H1 (cell line): ENCODE data around the gene HSPBP1. TPM values are rescaled to one million over a fixed set of nuclear protein-coding genes. Genes with fewer than 3 reads are reported as not detected.

ENCODE experiments used
- CTCF ChIA-PET: fragments of 300-600 bp; sonication (Branson Sonifier 250); formaldehyde crosslinking; loops from one replicate; lab custom pipeline; 2021; ENCODE audit not compliant: partially characterized antibody; lab: Charles Lee
- POLR2A ChIA-PET: fragments of 300-600 bp; sonication (Branson Sonifier 250); formaldehyde crosslinking; loops from one replicate; lab custom pipeline; 2021; ENCODE audit warnings: inconsistent platforms; ENCODE audit not compliant: partially characterized antibody; lab: Charles Lee
- DNase-seq, 2 experiments: peaks; one replicate each; pipeline versions ENCODE4 v3.0.0 to v3.0.0-alpha.2; 2010 to 2022; ENCODE audit warnings: low spot score in 2 of 2, low read depth in 1 of 2, mixed read lengths in 1 of 2
- FAIRE-seq: peaks from 2 replicates; lab custom pipeline; 2011; peaks lifted over from hg19 to GRCh38; lab: Jason Lieb, UNC
- H2AFZ ChIP-seq: 2 replicates; pipeline ENCODE4 v1.8.1; 2012; ENCODE audit warnings: low read length, inconsistent platforms
- H2AK5ac ChIP-seq: 2 replicates; pipeline ENCODE4 v1.6.1; 2013; ENCODE audit warnings: low read depth, low read length
- H2BK120ac ChIP-seq: replicated peaks from 2 replicates; pipeline ENCODE3; 2013; ENCODE audit warnings: low read depth, low read length, inconsistent platforms
- H2BK12ac ChIP-seq: 2 replicates; pipeline ENCODE4 v1.6.1; 2013; ENCODE audit warnings: low read depth, low read length
- H2BK15ac ChIP-seq: 2 replicates; pipeline ENCODE4 v1.6.1; 2013; ENCODE audit warnings: low read length
- H2BK20ac ChIP-seq: 2 replicates; pipeline ENCODE4 v1.6.1; 2013; ENCODE audit warnings: low read length
- H2BK5ac ChIP-seq: 2 replicates; pipeline ENCODE4 v1.6.1; 2013; ENCODE audit warnings: low read depth, low read length
- H3K14ac ChIP-seq: 2 replicates; pipeline ENCODE4 v1.6.1; 2013; ENCODE audit warnings: inconsistent platforms; ENCODE audit not compliant: insufficient read length
- H3K18ac ChIP-seq: 2 replicates; pipeline ENCODE4 v1.6.1; 2013; ENCODE audit warnings: low read length; ENCODE audit errors: extremely low read depth
- H3K23ac ChIP-seq: 2 replicates; pipeline ENCODE4 v1.6.1; 2013; ENCODE audit warnings: inconsistent platforms; ENCODE audit not compliant: insufficient read length
- H3K23me2 ChIP-seq: 2 replicates; pipeline ENCODE4 v1.6.1; 2013; ENCODE audit warnings: low read depth, low read length
- H3K27ac ChIP-seq: 2 replicates; pipeline ENCODE4 v1.6.1; 2011; ENCODE audit warnings: low read depth, low read length, inconsistent platforms
- H3K27me3 ChIP-seq, 4 experiments: replicated peaks in 1 of 4; 1 replicate in 1 of 4; 2 replicates in 3 of 4; pipeline versions ENCODE4 v1.6.1 to v1.8.1; 2011 to 2013; ENCODE audit warnings: low read length in 3 of 4, mild to moderate bottlenecking in 3 of 4, inconsistent platforms in 2 of 4, mixed read lengths in 2 of 4, moderate library complexity in 1 of 4; ENCODE audit not compliant: control insufficient read depth in 3 of 4, insufficient read depth in 3 of 4; ENCODE audit errors: extremely low read depth in 1 of 4
- H3K36me3 ChIP-seq, 4 experiments: 2 replicates each; pipeline versions ENCODE4 v1.6.1 to v1.8.1; 2011 to 2013; ENCODE audit warnings: mild to moderate bottlenecking in 4 of 4, low read length in 3 of 4, moderate library complexity in 2 of 4, control low read depth in 1 of 4, inconsistent platforms in 1 of 4; ENCODE audit not compliant: insufficient read depth in 4 of 4, control insufficient read depth in 2 of 4
- H3K4ac ChIP-seq: replicated peaks from 2 replicates; pipeline ENCODE3; 2013; ENCODE audit warnings: low read length, low read depth, mixed read lengths, inconsistent platforms; ENCODE audit not compliant: insufficient read length
- H3K4me1 ChIP-seq, 4 experiments: replicated peaks in 1 of 4; 1 replicate in 1 of 4; 2 replicates in 3 of 4; pipeline versions ENCODE4 v1.6.1 to v1.8.1; 2011 to 2013; ENCODE audit warnings: low read length in 3 of 4, inconsistent platforms in 2 of 4, mixed read lengths in 1 of 4; ENCODE audit not compliant: insufficient read depth in 4 of 4, control insufficient read depth in 3 of 4
- H3K4me2 ChIP-seq, 2 experiments: 2 replicates each; pipeline versions ENCODE4 v1.6.1 to v1.8.1; 2011 to 2013; ENCODE audit warnings: low read depth in 2 of 2, low read length in 2 of 2, control low read depth in 1 of 2, inconsistent platforms in 1 of 2, mild to moderate bottlenecking in 1 of 2; ENCODE audit not compliant: insufficient read depth in 1 of 2
- H3K4me3 ChIP-seq, 4 experiments: fragments of 200-600, 300-600 bp in 1 of 4; sonication (generic), shearing (Covaris generic), sonication (Bioruptor Twin) in 1 of 4; 2 replicates each; pipeline versions ENCODE4 v1.5.1 to v1.8.1; 2011 to 2016; ENCODE audit warnings: low read length in 4 of 4, low read depth in 3 of 4, control low read depth in 2 of 4, inconsistent platforms in 2 of 4, mild to moderate bottlenecking in 2 of 4, mixed read lengths in 1 of 4, moderate library complexity in 1 of 4; ENCODE audit not compliant: insufficient read depth in 2 of 4; ENCODE audit errors: extremely low read depth in 1 of 4
- H3K56ac ChIP-seq: replicated peaks from 2 replicates; pipeline ENCODE3; 2013; ENCODE audit warnings: low read depth, mild to moderate bottlenecking, mixed read lengths, low read length, inconsistent platforms; ENCODE audit not compliant: insufficient read length
- H3K79me1 ChIP-seq: 2 replicates; pipeline ENCODE4 v1.6.1; 2013; ENCODE audit warnings: low read depth, low read length, control low read depth
- H3K79me2 ChIP-seq, 2 experiments: 2 replicates each; pipeline versions ENCODE4 v1.6.1 to v1.8.1; 2012 to 2013; ENCODE audit warnings: low read length in 2 of 2, mild to moderate bottlenecking in 2 of 2, inconsistent platforms in 1 of 2; ENCODE audit not compliant: insufficient read depth in 2 of 2, control insufficient read depth in 1 of 2
- H3K9ac ChIP-seq, 4 experiments: replicated peaks in 1 of 4; 1 replicate in 1 of 4; 2 replicates in 3 of 4; pipeline versions ENCODE4 v1.6.1 to v1.8.1; 2011 to 2013; ENCODE audit warnings: low read depth in 3 of 4, low read length in 3 of 4, control low read depth in 2 of 4, mild to moderate bottlenecking in 2 of 4, moderate library complexity in 2 of 4, inconsistent platforms in 1 of 4; ENCODE audit errors: extremely low read depth in 1 of 4
- H3K9me3 ChIP-seq, 2 experiments: 2 replicates each; pipeline versions ENCODE4 v1.6.1 to v1.8.1; 2012 to 2013; ENCODE audit warnings: mild to moderate bottlenecking in 2 of 2, moderate library complexity in 2 of 2, control low read depth in 1 of 2, inconsistent platforms in 1 of 2, low read depth in 1 of 2, low read length in 1 of 2, mixed read lengths in 1 of 2; ENCODE audit not compliant: insufficient read depth in 2 of 2
- H4K20me1 ChIP-seq, 2 experiments: replicated peaks in 1 of 2; 2 replicates each; pipeline versions ENCODE3 to v1.8.1; 2011 to 2013; ENCODE audit warnings: inconsistent platforms in 2 of 2, low read length in 2 of 2, mild to moderate bottlenecking in 1 of 2; ENCODE audit not compliant: insufficient read depth in 2 of 2, control insufficient read depth in 1 of 2
- H4K5ac ChIP-seq: 2 replicates; pipeline ENCODE4 v1.6.1; 2013; ENCODE audit warnings: low read length, low read depth, mixed read lengths, inconsistent platforms; ENCODE audit not compliant: insufficient read length
- H4K8ac ChIP-seq: 2 replicates; pipeline ENCODE4 v1.8.0; 2013; ENCODE audit warnings: mild to moderate bottlenecking, moderate library complexity, low read length, inconsistent platforms; ENCODE audit not compliant: insufficient read depth; ENCODE audit errors: extremely low read depth
- H4K91ac ChIP-seq: replicated peaks from 2 replicates; pipeline ENCODE3; 2013; ENCODE audit warnings: low read length, mixed read lengths, inconsistent platforms; ENCODE audit not compliant: insufficient read length
- BACH1 ChIP-seq: IDR thresholded peaks from 2 replicates; pipeline ENCODE4 v1.6.1; 2012; ENCODE audit warnings: low read length, improper control_type of control experiment
- BCL11A ChIP-seq, 2 experiments: IDR thresholded peaks; one replicate each; pipeline ENCODE4 v1.6.1; 2011; ENCODE audit warnings: low read depth in 2 of 2, low read length in 2 of 2, mild to moderate bottlenecking in 2 of 2
- BRCA1 ChIP-seq: IDR thresholded peaks from 2 replicates; pipeline ENCODE4 v1.6.1; 2012; ENCODE audit warnings: low read depth, low read length, improper control_type of control experiment
- CTCF ChIP-seq, 3 experiments: IDR thresholded peaks; 1 replicate in 2 of 3; 2 replicates in 1 of 3; pipeline versions ENCODE4 v1.5.1 to v1.6.1; 2011; ENCODE audit warnings: low read length in 3 of 3, mild to moderate bottlenecking in 3 of 3, inconsistent platforms in 2 of 3, low read depth in 1 of 3, moderate library complexity in 1 of 3; ENCODE audit not compliant: insufficient read depth in 1 of 3; ENCODE audit errors: control extremely low read depth in 1 of 3
- GABPA ChIP-seq: IDR thresholded peaks from 2 replicates; pipeline ENCODE4 v1.6.1; 2011; ENCODE audit warnings: mild to moderate bottlenecking, low read length, moderate library complexity, borderline replicate concordance; ENCODE audit not compliant: insufficient read depth
- GTF2F1 ChIP-seq: IDR thresholded peaks from 2 replicates; pipeline ENCODE4 v1.6.1; 2012; ENCODE audit warnings: low read depth, low read length, improper control_type of control experiment, borderline replicate concordance
- HDAC2 ChIP-seq, 2 experiments: fragments of 300-600 bp in 1 of 2; sonication (generic) in 1 of 2; IDR thresholded peaks; 2 replicates each; pipeline ENCODE4 v1.6.1; 2011 to 2012; ENCODE audit warnings: low read depth in 2 of 2, low read length in 2 of 2, mild to moderate bottlenecking in 2 of 2, moderate library complexity in 2 of 2, borderline replicate concordance in 1 of 2, inconsistent platforms in 1 of 2
- HDAC6 ChIP-seq: IDR thresholded peaks from one replicate; pipeline ENCODE4 v1.7.1; 2012; ENCODE audit warnings: low read depth, mild to moderate bottlenecking, inconsistent platforms, low read length, moderate library complexity
- TBP ChIP-seq: IDR thresholded peaks from 2 replicates; pipeline ENCODE4 v1.6.1; 2011; ENCODE audit warnings: low read depth, low read length, improper control_type of control experiment
- WGBS, 2 experiments: shearing (Covaris generic) in 1 of 2; methylation state at CpG; one replicate each; pipeline versions ENCODE4 v1.1.6 to v1.1.7; 2013 to 2015; ENCODE audit warnings: low lambda C conversion rate in 2 of 2, mixed read lengths in 2 of 2, inconsistent platforms in 1 of 2, low coverage in 1 of 2, missing lambda C conversion rate in 1 of 2; ENCODE audit not compliant: insufficient replicate concordance in 2 of 2, insufficient coverage in 1 of 2, insufficient read length in 1 of 2; ENCODE audit errors: extremely low coverage in 1 of 2, missing lambda C conversion rate in 1 of 2; 5-methylcytosine and 5-hydroxymethylcytosine counted together
- polyA plus RNA-seq, 7 experiments: library from polyadenylated mRNA; depleted of rRNA in 3 of 7; stranded (reverse) in 5 of 7; unstranded in 2 of 7; fragments of >200 nt in 5 of 7; fragments of 200-250 nt in 2 of 7; gene quantifications; 1 replicate in 5 of 7; 2 replicates in 1 of 7; 4 replicates in 1 of 7; pipeline versions ENCODE4 v1.2.1 to v1.2.3, GENCODE V29; 2011 to 2013; ENCODE audit warnings: missing spikeins in 2 of 7, mixed read lengths in 2 of 7
- total RNA-seq: library from RNA; stranded (reverse); fragmentation: NEBNext Ultra II Directional; extraction: Animal tissue kit (Norgen Biotek cat#: 25700); gene quantifications from 2 replicates; pipeline ENCODE4 v1.2.1, GENCODE V29; 2021

Gene HSPBP1
- total and polyA plus RNA-seq, 2 of the 8 experiments (the other 6 are each of a cell fraction or from before 2014, with no cell fraction given) = 63.4 to 100 TPM

GRCh38 chr19:55241143-55241934, 38.6 kb downstream of the HSPBP1 start:
- Histone ChIP-seq H4K8ac (no peak overlapping the region; the same call in 1 of the 2 replicates), H2BK120ac (no peak overlapping the region), H3K4ac (no peak overlapping the region), H3K18ac (no peak overlapping the region), H2AFZ (no peak overlapping the region), H3K4me1 (no peaks in the 10 kb centered on the region), H2BK5ac (peak overlapping the region; percentile 16; the same call in 1 of the 2 replicates), H3K79me2 (no peaks in the 10 kb centered on the region), H3K27ac (no peak overlapping the region), H3K36me3 (peaks cover 15 to 63% (median 47%) of the 10 kb centered on the region in 4 experiments), H2AK5ac (no peak overlapping the region), H3K56ac (no peak overlapping the region), H3K9ac (no peak overlapping the region), H2BK20ac (no peak overlapping the region), H4K20me1 (peaks cover 0 to 16% of the 10 kb centered on the region in 2 experiments), H3K4me2 (no peak overlapping the region), H3K14ac (no peak overlapping the region), H4K91ac (no peak overlapping the region), H3K23ac (no peak overlapping the region), H3K9me3 (no peaks in the 10 kb centered on the region), H2BK12ac (no peak overlapping the region), H2BK15ac (no peak overlapping the region), H3K23me2 (no peaks in the 10 kb centered on the region), H4K5ac (no peak overlapping the region), H3K79me1 (no peaks in the 10 kb centered on the region; the same call in 1 of the 2 replicates), H3K4me3 (no peak overlapping the region), H3K27me3 (no peaks in the 10 kb centered on the region)
- ChIA-PET CTCF (interaction anchor here (1.1 to 8.4 kb wide), 5 partner anchors 9 to 101 kb away, joined by 3 to 32 read pairs (median 4); no protein-coding TSS in a partner anchor), POLR2A (interaction anchor here (0.7 to 2.1 kb wide), 4 partner anchors 13 to 146 kb away, joined by 3 to 7 read pairs (median 4); no protein-coding TSS in a partner anchor)
- DNase-seq (no peak), FAIRE-seq (no peak)
- 96% methylated on average over 26 of the region's 37 CpGs; no CpG with 5 or more reads in 1 of the 2 experiments for WGBS, 2 experiments
- TF ChIP-seq BACH1 (no peak), BRCA1 (no peak), HDAC2 (IDR thresholded peaks at IDR 0.05; ENCODE audit: borderline replicate concordance in 1 of 2, low read depth in 2 of 2, low read length in 2 of 2) (no peak), CTCF (IDR thresholded peaks at IDR 0.05; ENCODE audit: control extremely low read depth in 1 of 3, insufficient read depth in 1 of 3, low read depth in 1 of 3, low read length in 3 of 3) (no peak), TBP (no peak), GABPA (no peak), HDAC6 (no peak), GTF2F1 (no peak), BCL11A (IDR thresholded peaks at IDR 0.05; ENCODE audit: low read depth in 2 of 2, low read length in 2 of 2) (no peak)
